Measurements from ENCODE around the gene GDF15. TPM values are rescaled to one million over a fixed set of nuclear protein-coding genes. Genes with fewer than 3 reads are reported as not detected.

Gene GDF15
- total and polyA plus RNA-seq, 2 donors (not counting 3 experiments of a cell fraction or from before 2014, with no cell fraction given) = 165 to 206 TPM

GRCh38 chr19:18427743-18428113 lies 41.8 kb downstream of the GDF15 start:
- TF ChIP-seq FOS (IDR thresholded peaks at IDR 0.05; ENCODE audit: borderline replicate concordance, insufficient read depth, low read length) = no peak
- Histone ChIP-seq H3K4me3 (replicated peaks in 1 of 3; ENCODE audit: insufficient read depth in 1 of 3, low read depth in 1 of 3, low read length in 3 of 3) (no peak overlapping the region), H3K4me2 (ENCODE audit: insufficient read depth, low read length) (no peak overlapping the region), H3K9ac (replicated peaks; ENCODE audit: extremely low read depth, insufficient read depth, low read length) (no peak overlapping the region), H2AFZ (ENCODE audit: low read depth, low read length) (no peak overlapping the region), H3K9me3 (replicated peaks; ENCODE audit: control insufficient read depth, insufficient read depth, low read length) (no peaks in the 10 kb centered on the region), H3K4me1 (ENCODE audit: control insufficient read depth, extremely low read depth, insufficient read depth, low read length) (peaks cover 9% of the 10 kb centered on the region), H3K36me3 (ENCODE audit: control insufficient read depth in 2 of 2, extremely low read depth in 1 of 2, insufficient read depth in 2 of 2, low read length in 2 of 2) (peaks cover 0 to 2% of the 10 kb centered on the region in 2 experiments), H4K20me1 (replicated peaks; ENCODE audit: control insufficient read depth, extremely low read depth, insufficient read depth, low read length) (no peaks in the 10 kb centered on the region), H3K27ac (ENCODE audit: insufficient read depth, low read depth, low read length) (no peak overlapping the region), H3K9me1 (replicated peaks; ENCODE audit: control insufficient read depth, extremely low read depth, insufficient read depth, low read length) (no peaks in the 10 kb centered on the region), H3K79me2 (ENCODE audit: control insufficient read depth, insufficient read depth, low read length) (peaks cover 42% of the 10 kb centered on the region), H3K27me3 (ENCODE audit: control insufficient read depth in 2 of 2, insufficient read depth in 2 of 2, low read length in 2 of 2) (no peaks in the 10 kb centered on the region)
- CTCF ChIA-PET = interaction anchor here (1.5 to 2.1 kb wide), 2 partner anchors 9 to 13 kb away, joined by 10 to 13 read pairs; partner anchors contain the start of gene SSBP4
- dilution Hi-C loops (cut with MboI; ENCODE audit: extremely low pct_ligation_motif_present, low sequenced_read_pairs) (no loop called here), intact Hi-C loops (cut with micrococcal nuclease) (no loop called here)
- POLR2A ChIA-PET = no interaction called here
- no TSS peak for BruUV-seq (replicated peaks)
- DNase-seq (ENCODE audit: low read depth, low spot score) = no peak
- FAIRE-seq = no peak

GRCh38 chr19:18428173-18428786 lies 42.3 kb downstream of the GDF15 start:
- CTCF ChIA-PET = interaction anchor here (1.0 to 2.1 kb wide), 4 partner anchors 9 to 149 kb away, joined by 3 to 13 read pairs (median 6); partner anchors contain the start of gene SSBP4
- H3K9me3 ChIP-seq (replicated peaks; ENCODE audit: control insufficient read depth, insufficient read depth, low read length) = no peaks in the 10 kb centered on the region
- no peak for FAIRE-seq
- peaks cover 13% of the 10 kb centered on the region for H3K4me1 ChIP-seq (ENCODE audit: control insufficient read depth, extremely low read depth, insufficient read depth, low read length)
- TF ChIP-seq FOS (IDR thresholded peaks at IDR 0.05; ENCODE audit: borderline replicate concordance, insufficient read depth, low read length) = no peak
- H2AFZ ChIP-seq (ENCODE audit: low read depth, low read length) = no peak overlapping the region
- H3K4me3 ChIP-seq (replicated peaks in 1 of 3; ENCODE audit: insufficient read depth in 1 of 3, low read depth in 1 of 3, low read length in 3 of 3) = no peak overlapping the region
- H3K4me2 ChIP-seq (ENCODE audit: insufficient read depth, low read length) = no peak overlapping the region
- peaks cover 36% of the 10 kb centered on the region for H3K79me2 ChIP-seq (ENCODE audit: control insufficient read depth, insufficient read depth, low read length)
- no peak for DNase-seq (ENCODE audit: low read depth, low spot score)
- POLR2A ChIA-PET = interaction anchor here (0.7 to 1.3 kb wide), 3 partner anchors 9 to 147 kb away, joined by 3 to 4 read pairs (median 3); partner anchors contain the start of gene SSBP4
- no TSS peak for BruUV-seq (replicated peaks)
- intact Hi-C loops (cut with micrococcal nuclease) = no loop called here
- H3K9ac ChIP-seq (replicated peaks; ENCODE audit: extremely low read depth, insufficient read depth, low read length) = no peak overlapping the region
- peak overlapping the region; percentile 51 for H3K27ac ChIP-seq (ENCODE audit: insufficient read depth, low read depth, low read length)
- H3K9me1 ChIP-seq (replicated peaks; ENCODE audit: control insufficient read depth, extremely low read depth, insufficient read depth, low read length) = no peaks in the 10 kb centered on the region
- H3K36me3 ChIP-seq (ENCODE audit: control insufficient read depth in 2 of 2, extremely low read depth in 1 of 2, insufficient read depth in 2 of 2, low read length in 2 of 2) = peaks cover 0 to 2% of the 10 kb centered on the region in 2 experiments
- H4K20me1 ChIP-seq (replicated peaks; ENCODE audit: control insufficient read depth, extremely low read depth, insufficient read depth, low read length) = no peaks in the 10 kb centered on the region
- H3K27me3 ChIP-seq (ENCODE audit: control insufficient read depth in 2 of 2, insufficient read depth in 2 of 2, low read length in 2 of 2) = no peaks in the 10 kb centered on the region
- dilution Hi-C loops (cut with MboI; ENCODE audit: extremely low pct_ligation_motif_present, low sequenced_read_pairs) = no loop called here

Measured in endothelial cell of umbilical vein (primary cell).